Measurements from ENCODE around the gene MYMK.

The MYMK gene

DNA sequence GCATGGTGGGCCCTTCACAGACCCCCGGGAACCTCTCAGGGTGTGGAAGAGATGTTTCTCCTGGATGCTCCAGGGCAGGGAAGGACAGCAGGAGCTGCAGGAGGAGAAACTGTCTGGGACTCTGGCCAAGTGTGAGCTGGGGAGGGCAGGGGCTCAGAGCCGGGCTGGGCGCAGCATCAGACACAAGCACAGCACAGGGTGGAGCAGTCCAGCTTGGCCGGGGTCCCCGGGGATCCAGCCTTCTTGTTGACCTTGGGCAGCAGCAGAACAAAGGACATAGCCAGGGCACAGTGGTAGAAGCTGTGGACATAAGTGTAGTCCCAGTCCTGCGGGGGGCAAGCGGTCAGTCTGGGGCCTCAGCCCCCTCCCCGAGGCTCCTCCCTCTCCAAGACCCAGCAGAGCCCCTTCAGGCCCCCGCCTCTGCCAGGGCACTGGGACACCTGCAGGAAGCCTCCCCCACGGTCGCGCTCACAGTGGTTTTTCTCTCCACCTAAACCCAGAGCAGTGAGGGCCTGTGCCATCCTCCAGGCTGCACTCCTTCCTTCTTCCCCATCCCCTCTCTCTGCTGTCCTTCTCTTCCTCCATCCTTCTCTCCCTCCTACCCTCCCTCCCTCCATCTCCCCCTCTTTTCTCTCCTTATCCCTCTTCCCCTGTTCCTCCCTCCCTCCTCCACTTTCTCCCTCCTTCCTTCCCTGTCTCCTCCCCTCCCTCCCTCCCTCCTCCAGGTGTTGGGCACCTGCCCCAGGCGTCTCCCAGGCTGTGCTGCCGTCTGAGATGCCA lies 10.1 kb downstream of the MYMK start:
- TF ChIP-seq POLR2A (IDR thresholded peaks at IDR 0.05; ENCODE audit: low read depth, low read length), result no peak
- FAIRE-seq, result no peak
- no peak for DNase-seq (ENCODE audit: insufficient read length, low spot score)

DNA sequence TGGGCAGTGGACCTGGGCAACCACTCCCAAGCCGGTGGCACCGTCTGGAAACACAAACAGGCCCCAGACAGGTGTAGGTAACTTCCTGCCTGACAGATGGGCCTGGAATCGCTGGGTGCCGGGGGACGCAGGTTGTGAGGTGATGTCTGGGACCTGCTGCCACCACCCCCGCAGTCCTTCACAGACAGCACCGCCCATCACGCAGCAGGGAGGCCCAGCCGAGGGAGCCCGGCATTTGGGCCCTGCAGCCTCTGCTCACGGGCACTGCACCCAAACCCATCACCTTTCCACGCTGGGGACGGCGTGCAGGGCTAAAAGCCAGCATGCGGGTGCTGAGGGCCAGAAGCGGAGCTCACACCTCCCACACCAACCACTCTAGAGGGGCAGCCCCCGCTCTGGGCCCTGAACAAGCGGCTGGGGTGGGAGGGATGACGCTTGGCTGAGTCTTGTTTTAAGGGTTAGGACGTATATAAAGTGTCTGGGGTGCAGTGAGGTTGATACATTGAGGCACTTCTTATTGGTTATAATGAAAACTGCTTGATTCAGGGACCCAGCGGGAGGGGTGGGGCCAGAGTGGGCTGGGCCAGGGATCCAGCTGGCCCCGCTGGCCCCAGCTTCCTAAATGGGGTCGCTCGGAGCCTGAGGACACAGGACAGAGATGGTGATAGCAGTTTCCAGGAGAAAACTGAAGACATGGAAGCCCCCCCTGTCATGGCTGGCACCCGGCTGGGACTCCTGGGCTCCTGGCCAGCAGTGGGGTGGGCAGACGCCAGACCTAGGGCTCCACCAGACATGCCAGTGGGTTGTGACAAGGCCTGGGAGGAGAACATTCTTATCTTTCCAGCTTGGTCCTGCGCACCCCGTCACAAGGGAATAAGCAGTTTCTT lies 11.3 kb downstream of the MYMK start:
- TF ChIP-seq POLR2A (IDR thresholded peaks at IDR 0.05; ENCODE audit: low read depth, low read length), result no peak
- DNase-seq (ENCODE audit: insufficient read length, low spot score) (no peak), FAIRE-seq (no peak)

- no peak for DNase-seq (ENCODE audit: insufficient read length, low spot score)
- FAIRE-seq, result no peak
- TF ChIP-seq POLR2A (IDR thresholded peaks at IDR 0.05; ENCODE audit: low read depth, low read length), result no peak
Measured at GRCh38 chr9:133512253-133513213, 12.2 kb downstream of the MYMK start.

DNA sequence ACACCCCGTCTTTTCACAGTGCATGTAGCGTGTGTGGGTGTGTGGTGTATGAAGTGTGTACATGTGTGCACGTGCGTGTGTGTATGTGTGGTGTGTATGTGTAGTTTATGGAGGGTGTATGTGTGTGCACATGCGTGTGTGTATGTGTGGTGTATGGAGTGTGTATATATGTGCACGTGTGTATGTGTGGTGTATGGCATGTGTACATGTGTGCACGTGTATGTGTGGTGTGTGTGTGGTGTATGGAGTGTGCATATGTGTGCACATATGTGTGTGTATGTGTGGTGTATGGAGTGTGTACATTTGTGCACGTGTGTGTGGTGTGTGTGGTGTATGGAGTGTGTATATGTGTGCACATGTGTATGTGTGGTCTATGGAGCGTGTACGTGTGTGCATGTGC lies 13.2 kb downstream of the MYMK start:
- FAIRE-seq, result no peak
- no peak for TF ChIP-seq POLR2A (IDR thresholded peaks at IDR 0.05; ENCODE audit: low read depth, low read length)

GRCh38 chr9:133510926-133511505 lies 13.7 kb downstream of the MYMK start:
- TF ChIP-seq POLR2A (IDR thresholded peaks at IDR 0.05; ENCODE audit: low read depth, low read length), result no peak
- no peak for DNase-seq (ENCODE audit: insufficient read length, low spot score)
- FAIRE-seq, result no peak

More for the DNA sequence above, 13.2 kb downstream of the MYMK start:
- DNase-seq (ENCODE audit: insufficient read length, low spot score), result no peak

- no peak for DNase-seq (ENCODE audit: insufficient read length, low spot score)
- no peak for TF ChIP-seq POLR2A (IDR thresholded peaks at IDR 0.05; ENCODE audit: low read depth, low read length)
- no peak for FAIRE-seq
Measured at GRCh38 chr9:133509179-133510083, 15.3 kb downstream of the MYMK start.

GRCh38 chr9:133508046-133508445 lies 16.7 kb downstream of the MYMK start:
- DNase-seq (ENCODE audit: insufficient read length, low spot score) (no peak), FAIRE-seq (no peak)
- no peak for TF ChIP-seq POLR2A (IDR thresholded peaks at IDR 0.05; ENCODE audit: low read depth, low read length)

GRCh38 chr9:133507246-133507965 lies 17.4 kb downstream of the MYMK start:
- TF ChIP-seq POLR2A (IDR thresholded peaks at IDR 0.05; ENCODE audit: low read depth, low read length), result no peak
- no peak for FAIRE-seq

DNA sequence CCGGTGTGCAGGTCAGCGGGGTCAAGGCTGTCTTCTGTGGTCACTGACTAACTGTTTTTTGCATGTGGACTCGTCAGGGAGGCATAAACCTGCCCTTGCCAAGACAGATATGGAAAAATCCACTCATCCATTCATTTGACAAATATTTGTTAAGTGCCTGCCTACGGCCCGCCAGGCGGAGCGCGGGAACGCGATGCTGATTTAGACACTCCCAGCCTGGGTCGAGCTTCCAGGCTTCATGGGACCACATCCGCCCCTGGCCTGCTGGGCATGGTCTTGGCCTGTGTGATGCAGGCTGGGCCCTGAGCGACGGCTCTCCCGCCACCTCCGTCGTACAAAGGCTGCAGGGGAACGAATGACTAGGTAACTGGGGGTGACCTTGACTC lies 18.1 kb downstream of the MYMK start:
- peak; percentile 37; the same call in 1 of the 2 replicates for TF ChIP-seq POLR2A (IDR thresholded peaks at IDR 0.05; ENCODE audit: low read depth, low read length)
- FAIRE-seq (peak; percentile 97), DNase-seq (ENCODE audit: insufficient read length, low spot score) (peak; percentile 100)

More at GRCh38 chr9:133507246-133507965, 17.4 kb downstream of the MYMK start:
- DNase-seq (ENCODE audit: insufficient read length, low spot score), result no peak

DNA sequence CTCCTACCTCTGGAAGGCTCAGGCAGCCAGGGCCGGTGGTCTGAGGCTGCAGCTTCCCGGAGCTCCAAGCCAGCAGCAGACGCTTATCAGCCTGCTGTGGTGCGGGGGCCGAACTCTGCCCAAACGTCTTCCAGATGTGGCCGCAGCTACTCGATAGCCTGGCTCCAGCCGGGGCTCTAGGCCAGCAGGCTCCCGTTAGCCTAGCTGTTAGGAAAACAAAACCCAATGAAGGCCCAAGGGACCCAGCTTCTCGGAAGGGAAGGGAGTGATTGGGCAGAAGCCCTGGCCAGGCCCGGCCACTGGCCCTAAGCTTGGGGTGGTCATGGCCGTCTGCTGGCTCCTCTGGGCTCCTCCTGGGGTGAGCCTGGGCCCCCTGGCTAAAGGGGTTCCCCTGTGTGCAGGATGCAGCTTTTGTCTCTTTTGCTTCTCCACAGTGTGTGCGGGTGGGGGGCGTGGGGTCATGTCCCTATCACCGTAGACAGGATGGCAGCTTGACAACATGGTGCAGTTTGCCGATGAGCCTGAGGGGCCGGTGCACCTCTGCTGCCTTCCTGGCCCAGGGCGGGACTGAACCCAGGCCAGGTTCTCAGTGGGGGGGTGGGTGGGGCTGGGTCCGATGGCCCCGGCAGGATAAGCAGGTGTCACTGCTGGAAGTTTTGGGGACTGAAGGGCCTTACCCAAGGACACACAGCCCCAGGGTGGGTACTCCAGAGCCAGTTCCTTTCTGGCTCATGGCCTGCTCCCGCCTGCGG lies 18.7 kb downstream of the MYMK start:
- TF ChIP-seq POLR2A (IDR thresholded peaks at IDR 0.05; ENCODE audit: low read depth, low read length), result no peak
- FAIRE-seq (no peak), DNase-seq (ENCODE audit: insufficient read length, low spot score) (no peak)

DNA sequence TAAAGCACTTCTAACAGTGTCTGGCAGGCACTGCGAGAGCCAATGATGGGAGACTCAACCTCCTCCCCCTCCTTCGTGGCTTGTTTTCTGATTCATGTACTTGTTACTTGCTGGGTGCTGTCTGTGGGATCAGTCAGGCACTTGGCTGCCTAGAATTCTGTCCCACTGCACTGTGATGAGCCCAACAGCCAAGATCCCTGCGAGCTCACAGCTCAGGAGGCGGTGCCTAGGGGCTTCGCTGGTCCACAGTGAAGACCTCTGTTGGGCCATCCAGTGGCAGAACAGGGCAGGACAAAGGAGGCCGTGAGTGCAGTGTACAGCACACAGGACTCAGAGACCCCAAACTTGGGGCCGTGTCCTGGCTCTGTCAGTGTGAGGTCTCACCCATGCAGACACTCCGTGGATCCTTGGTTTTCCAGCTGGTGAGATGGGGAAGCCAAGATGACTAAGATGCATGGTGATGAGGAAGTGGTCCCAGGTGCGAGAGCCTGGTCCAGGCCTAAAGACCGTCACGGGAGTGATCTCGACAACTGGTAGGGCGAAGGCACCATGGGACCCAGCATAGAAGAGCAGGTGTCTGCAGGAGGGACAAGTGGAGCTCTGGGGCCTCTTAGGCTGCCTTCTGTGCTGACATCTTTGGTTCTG lies 19.5 kb downstream of the MYMK start:
- DNase-seq (ENCODE audit: insufficient read length, low spot score) (no peak), FAIRE-seq (no peak)
- TF ChIP-seq POLR2A (IDR thresholded peaks at IDR 0.05; ENCODE audit: low read depth, low read length), result no peak
